ENCODE data around the gene CES5A.

- TF ChIP-seq POLR2AphosphoS5 (IDR thresholded peaks at IDR 0.05; ENCODE audit: low read depth, low read length) = no peak
- TF ChIP-seq TAF1 (IDR thresholded peaks at IDR 0.05; ENCODE audit: borderline replicate concordance, insufficient read depth, low read length) = no peak
- TF ChIP-seq SIN3A (IDR thresholded peaks at IDR 0.05; ENCODE audit: borderline replicate concordance, insufficient read depth, low read length) = no peak
Measured at GRCh38 chr16:55872130-55872529, 3.0 kb downstream of the CES5A start.
